Stimulated activated CD8-positive, alpha-beta memory T cell treated with anti-CD3 and anti-CD28 coated beads, Interleukin-15, amount 100 ng/mL, for 4 hours (primary cell): ENCODE data around the gene DIS3L2.

Experiments
- DNase-seq, 2 donors: peaks; one replicate each; pipeline ENCODE4 v3.0.0-alpha.2; 2020; ENCODE audit warnings: low read depth in 2 of 2

Gene DIS3L2

GRCh38 chr2:231955758-231956472, 5.6 kb upstream of the DIS3L2 start:
- no peak for DNase-seq

- DNase-seq = no peak
Measured at GRCh38 chr2:231957913-231958763, 3.4 kb upstream of the DIS3L2 start.

- no peak for DNase-seq
Measured at GRCh38 chr2:231960810-231961348, 634 bp upstream of the DIS3L2 start.

- DNase-seq = no peak
Measured at GRCh38 chr2:231965102-231965501, 3.6 kb downstream of the DIS3L2 start.

GRCh38 chr2:231966886-231967285, 5.4 kb downstream of the DIS3L2 start:
- DNase-seq = no peak

- DNase-seq = no peak
Measured at GRCh38 chr2:231968820-231969219, 7.3 kb downstream of the DIS3L2 start.

GRCh38 chr2:231970461-231970860, 8.9 kb downstream of the DIS3L2 start:
- DNase-seq = no peak

GRCh38 chr2:231975001-231975400, 13.5 kb downstream of the DIS3L2 start:
- DNase-seq = no peak

GRCh38 chr2:231977430-231977829, 15.9 kb downstream of the DIS3L2 start:
- no peak for DNase-seq

- DNase-seq = no peak
Measured at GRCh38 chr2:231984992-231985391, 23.5 kb downstream of the DIS3L2 start.

GRCh38 chr2:231985823-231986261, 24.3 kb downstream of the DIS3L2 start:
- DNase-seq = no peak

- no peak for DNase-seq
Measured at GRCh38 chr2:231987124-231987727, 25.7 kb downstream of the DIS3L2 start.

GRCh38 chr2:231988179-231988866, 26.8 kb downstream of the DIS3L2 start:
- no peak for DNase-seq

GRCh38 chr2:231991664-231992063, 30.2 kb downstream of the DIS3L2 start:
- DNase-seq = no peak

GRCh38 chr2:231992888-231993287, 31.4 kb downstream of the DIS3L2 start:
- DNase-seq = no peak

- no peak for DNase-seq
Measured at GRCh38 chr2:231996797-231997540, 35.5 kb downstream of the DIS3L2 start.

GRCh38 chr2:231998046-231998445, 36.5 kb downstream of the DIS3L2 start:
- no peak for DNase-seq

GRCh38 chr2:232000439-232000838, 38.9 kb downstream of the DIS3L2 start:
- no peak for DNase-seq

- no peak for DNase-seq
Measured at GRCh38 chr2:232001073-232001472, 39.6 kb downstream of the DIS3L2 start.

GRCh38 chr2:232006253-232006652, 44.7 kb downstream of the DIS3L2 start:
- no peak for DNase-seq
